CD14-positive monocyte (primary cell): ENCODE results near the gene NEK10. TPM values are rescaled to one million over a fixed set of nuclear protein-coding genes. Genes with fewer than 3 reads are reported as not detected.

Experiments
- DNase-seq, 3 donors: peaks; one replicate each; pipeline ENCODE4 v3.0.0-alpha.2; 2011 to 2022
- H2AFZ ChIP-seq: 2 replicates; pipeline ENCODE4 v1.6.0; 2012; ENCODE audit warnings: mild to moderate bottlenecking, low read depth, low read length, inconsistent platforms; ENCODE audit not compliant: insufficient read depth, poor library complexity, severe bottlenecking
- H3K27ac ChIP-seq, 2 donors: 1 replicate in 1 of 2; 2 replicates in 1 of 2; pipeline ENCODE4 v1.5.1; 2012 to 2013; ENCODE audit warnings: low read length in 2 of 2, control low read depth in 1 of 2, inconsistent platforms in 1 of 2, low read depth in 1 of 2, mild to moderate bottlenecking in 1 of 2
- H3K27me3 ChIP-seq, 2 donors: one replicate each; pipeline versions ENCODE4 v1.6.0 to v1.6.1; 2011 to 2013; ENCODE audit warnings: low read length in 2 of 2; ENCODE audit not compliant: control insufficient read depth in 2 of 2, insufficient read depth in 2 of 2
- H3K36me3 ChIP-seq, 2 donors: replicated peaks in 1 of 2; 1 replicate in 1 of 2; 2 replicates in 1 of 2; pipeline versions ENCODE4 v1.5.1 to v1.6.1; 2012 to 2013; ENCODE audit warnings: low read length in 2 of 2, control low read depth in 1 of 2, inconsistent platforms in 1 of 2, mild to moderate bottlenecking in 1 of 2; ENCODE audit not compliant: insufficient read depth in 2 of 2, control insufficient read depth in 1 of 2
- H3K4me1 ChIP-seq, 2 donors: 1 replicate in 1 of 2; 2 replicates in 1 of 2; pipeline versions ENCODE4 v1.5.1 to v1.6.1; 2012 to 2013; ENCODE audit warnings: low read length in 2 of 2, control low read depth in 1 of 2, inconsistent platforms in 1 of 2, mild to moderate bottlenecking in 1 of 2, moderate library complexity in 1 of 2; ENCODE audit not compliant: insufficient read depth in 2 of 2, control insufficient read depth in 1 of 2
- H3K4me2 ChIP-seq: replicated peaks from 2 replicates; pipeline ENCODE3; 2012; ENCODE audit warnings: low read length, moderate library complexity, mild to moderate bottlenecking; ENCODE audit not compliant: poor library complexity, severe bottlenecking; ENCODE audit errors: extremely low read depth
- H3K4me3 ChIP-seq, 3 experiments: fragments of 200-600 bp in 1 of 3; sonication (generic) in 1 of 3; replicated peaks in 1 of 3; 1 replicate in 2 of 3; 2 replicates in 1 of 3; pipeline ENCODE4 v1.5.1; 2011 to 2013; ENCODE audit warnings: low read length in 3 of 3, mild to moderate bottlenecking in 3 of 3, control low read depth in 2 of 3, low read depth in 2 of 3, inconsistent platforms in 1 of 3, moderate library complexity in 1 of 3
- H3K79me2 ChIP-seq: 2 replicates; pipeline ENCODE4 v1.6.0; 2012; ENCODE audit warnings: mild to moderate bottlenecking, control low read depth, inconsistent platforms, low read length, moderate library complexity; ENCODE audit not compliant: insufficient read depth
- H3K9ac ChIP-seq: 2 replicates; pipeline ENCODE4 v1.6.0; 2017; ENCODE audit warnings: low read length, mild to moderate bottlenecking; ENCODE audit not compliant: insufficient read depth, poor library complexity, severe bottlenecking
- H3K9me3 ChIP-seq, 2 donors: replicated peaks in 1 of 2; 1 replicate in 1 of 2; 2 replicates in 1 of 2; pipeline versions ENCODE4 v1.5.1 to v1.6.1; 2012 to 2013; ENCODE audit warnings: low read length in 2 of 2, control low read depth in 1 of 2; ENCODE audit not compliant: control insufficient read depth in 1 of 2, insufficient read depth in 1 of 2
- H4K20me1 ChIP-seq: 2 replicates; pipeline ENCODE4 v1.6.0; 2012; ENCODE audit warnings: mild to moderate bottlenecking, low read length, control low read depth, moderate library complexity; ENCODE audit not compliant: insufficient read depth
- H3K27ac Mint-ChIP-seq, 7 donors: one replicate each; pipeline ENCODE4 v1.8.0; 2020; ENCODE audit warnings: mild to moderate bottlenecking in 7 of 7, mixed read lengths in 7 of 7, moderate library complexity in 6 of 7, inconsistent platforms in 2 of 7
- H3K27me3 Mint-ChIP-seq, 3 donors: one replicate each; pipeline ENCODE4 v1.8.0; 2021 to 2022; ENCODE audit warnings: low read depth in 3 of 3, mild to moderate bottlenecking in 3 of 3, mixed read lengths in 3 of 3, moderate library complexity in 3 of 3, inconsistent platforms in 1 of 3
- H3K36me3 Mint-ChIP-seq, 2 donors: one replicate each; pipeline ENCODE4 v1.8.0; 2020; ENCODE audit warnings: mixed read lengths in 2 of 2, inconsistent platforms in 1 of 2, mild to moderate bottlenecking in 1 of 2
- H3K4me1 Mint-ChIP-seq: one replicate; pipeline ENCODE4 v1.8.0; 2020; ENCODE audit warnings: mild to moderate bottlenecking, mixed read lengths
- H3K4me3 Mint-ChIP-seq, 2 donors: one replicate each; pipeline ENCODE4 v1.8.0; 2020; ENCODE audit warnings: mild to moderate bottlenecking in 2 of 2, mixed read lengths in 2 of 2, moderate library complexity in 1 of 2
- H3K9me3 Mint-ChIP-seq, 7 donors: one replicate each; pipeline ENCODE4 v1.8.0; 2020 to 2022; ENCODE audit warnings: mixed read lengths in 7 of 7, mild to moderate bottlenecking in 6 of 7, moderate library complexity in 6 of 7, inconsistent platforms in 2 of 7
- CTCF ChIP-seq: fragments of 200-600 bp; IDR thresholded peaks from one replicate; pipeline ENCODE4 v1.8.0; 2022; ENCODE audit warnings: antibody characterized with exemption, mild to moderate bottlenecking
- WGBS: methylation state at CpG from one replicate; pipeline ENCODE4 v1.1.5; 2013; ENCODE audit warnings: missing lambda C conversion rate; ENCODE audit not compliant: insufficient coverage; 5-methylcytosine and 5-hydroxymethylcytosine counted together
- intact Hi-C, 2 donors: fragments of 100-400 bp; cut with micrococcal nuclease; formaldehyde crosslinking; loops; one replicate each; pipeline versions ENCODE4 v1.15.0 to v1.15.1; 2023
- polyA plus RNA-seq, 3 donors: library from polyadenylated mRNA; depleted of rRNA in 1 of 3; unstranded in 2 of 3; stranded (reverse) in 1 of 3; fragments of 300-500 nt in 2 of 3; fragments of >200 nt in 1 of 3; fragmentation: Illumina TruSeq in 2 of 3; gene quantifications; 1 replicate in 2 of 3; 2 replicates in 1 of 3; pipeline ENCODE4 v1.2.3, GENCODE V29; 2012 to 2021

Gene NEK10
- polyA plus RNA-seq, 3 donors, result not detected

GRCh38 chr3:27094721-27095120, 274.5 kb downstream of the NEK10 start:
- intact Hi-C loops, result no loop called here
- DNase-seq, result no peak
- peaks cover 4 to 22% (median 9%) of the 10 kb centered on the region in 3 donors for H3K27me3 Mint-ChIP-seq
- H4K20me1 ChIP-seq, result no peaks in the 10 kb centered on the region
- TF ChIP-seq CTCF, result no peak
- no peak overlapping the region for H3K9ac ChIP-seq
- H3K79me2 ChIP-seq, result no peaks in the 10 kb centered on the region
- H3K4me2 ChIP-seq, result no peak overlapping the region
- no peaks in the 10 kb centered on the region for H3K9me3 ChIP-seq
- H3K4me3 ChIP-seq, result no peak overlapping the region
- no peak overlapping the region for H2AFZ ChIP-seq
- H3K27me3 ChIP-seq, result peaks cover 6 to 10% of the 10 kb centered on the region in 2 donors
- H3K36me3 ChIP-seq, result no peaks in the 10 kb centered on the region
- H3K27ac ChIP-seq, result no peak overlapping the region
- H3K27ac Mint-ChIP-seq, result no peak overlapping the region
- peaks cover 0 to 7% (median 0%) of the 10 kb centered on the region in 7 donors for H3K9me3 Mint-ChIP-seq
- H3K36me3 Mint-ChIP-seq, result no peaks in the 10 kb centered on the region
- 0% methylated on average over 1 of the region's 4 CpGs for WGBS
- H3K4me3 Mint-ChIP-seq, result no peak overlapping the region
- H3K4me1 Mint-ChIP-seq, result peaks cover 4% of the 10 kb centered on the region
- H3K4me1 ChIP-seq, result no peaks in the 10 kb centered on the region

- Histone ChIP-seq H3K36me3 (no peaks in the 10 kb centered on the region), H3K4me2 (no peak overlapping the region), H3K4me1 (no peaks in the 10 kb centered on the region), H4K20me1 (no peaks in the 10 kb centered on the region), H3K27me3 (peaks cover 6 to 10% of the 10 kb centered on the region in 2 donors), H3K4me3 (no peak overlapping the region), H3K79me2 (no peaks in the 10 kb centered on the region), H3K9ac (no peak overlapping the region), H2AFZ (no peak overlapping the region), H3K9me3 (no peaks in the 10 kb centered on the region), H3K27ac (no peak overlapping the region)
- intact Hi-C loops, result no loop called here
- DNase-seq, result no peak
- Mint-ChIP-seq H3K27me3 (peaks cover 4 to 20% (median 10%) of the 10 kb centered on the region in 3 donors), H3K4me1 (peaks cover 4% of the 10 kb centered on the region), H3K4me3 (no peak overlapping the region), H3K9me3 (peaks cover 0 to 7% (median 0%) of the 10 kb centered on the region in 7 donors), H3K27ac (no peak overlapping the region), H3K36me3 (no peaks in the 10 kb centered on the region)
- no peak for TF ChIP-seq CTCF
- WGBS, result no CpG with 5 or more reads among the region's 2 CpGs
Measured at GRCh38 chr3:27093771-27094170, 275.4 kb downstream of the NEK10 start.
